ENCODE results near the gene NUPR1. TPM values are rescaled to one million over a fixed set of nuclear protein-coding genes. Genes with fewer than 3 reads are reported as not detected.

The NUPR1 gene
- total and polyA plus RNA-seq, 2 of the 13 experiments (the other 11 are each of a cell fraction or from before 2014, with no cell fraction given), result 18.0 to 25.6 TPM

DNA sequence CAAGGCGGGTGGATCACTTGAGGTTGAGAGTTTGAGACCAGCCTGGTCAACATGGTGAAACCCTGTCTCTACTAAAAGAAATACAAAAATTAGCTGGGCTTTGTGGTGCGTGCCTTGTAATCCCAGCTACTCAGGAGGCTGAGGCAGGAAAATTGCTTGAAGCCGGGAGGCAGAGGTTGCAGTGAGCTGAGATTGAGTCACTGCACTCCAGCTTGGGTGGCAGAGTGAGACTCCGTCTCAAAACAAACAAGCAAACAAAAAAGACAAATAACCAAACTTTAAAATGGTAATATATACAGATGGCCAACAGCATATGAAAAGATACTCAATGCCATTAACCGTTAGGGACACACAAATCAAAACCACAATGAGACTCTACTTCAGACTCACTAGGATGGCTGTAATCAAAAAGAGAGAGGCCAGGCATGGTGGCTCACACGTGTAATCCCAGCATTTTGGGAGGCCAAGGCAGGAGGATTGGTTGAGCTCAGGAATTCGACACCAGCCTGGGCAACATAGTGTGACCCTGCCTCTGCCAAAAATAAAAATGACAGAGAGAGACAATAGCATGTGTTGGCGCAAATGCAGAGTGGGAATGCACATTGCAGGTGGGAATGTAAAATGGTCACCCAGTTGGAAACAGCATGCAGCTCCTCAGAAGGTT lies 36.8 kb upstream of the NUPR1 start:
- ChIA-PET CTCF (ENCODE audit: low intra/inter-chr PET ratio, low total read pairs) (no interaction called here), POLR2A (no interaction called here)
- H3K9ac ChIP-seq (ENCODE audit: insufficient read depth, low read depth, low read length), result no peak overlapping the region
- H3K4me1 ChIP-seq (ENCODE audit: insufficient read depth, low read length), result peaks cover 4% of the 10 kb centered on the region
- H2AFZ ChIP-seq (ENCODE audit: low read length), result no peak overlapping the region
- no peaks in the 10 kb centered on the region for H3K9me3 ChIP-seq (ENCODE audit: low read length)
- no peak overlapping the region for H3K4me2 ChIP-seq (ENCODE audit: low read depth, low read length)
- BruUV-seq (replicated peaks), result no TSS peak
- ATAC-seq, result no peak
- TF ChIP-seq ATAD3A (CRISPR knock-in tag; IDR thresholded peaks at IDR 0.05) (no peak), RNF2 (conservative IDR thresholded peaks at IDR 0.05; ENCODE audit: low read depth) (no peak), ZNF597 (CRISPR knock-in tag; IDR thresholded peaks at IDR 0.05) (no peak), USF2 (IDR thresholded peaks at IDR 0.05; ENCODE audit: low read depth, low read length) (no peak), USF2 (CRISPR knock-in tag; IDR thresholded peaks at IDR 0.05; ENCODE audit: borderline replicate concordance) (no peak), CHD4 (IDR thresholded peaks at IDR 0.05; ENCODE audit: borderline replicate concordance, low read length) (no peak), SRF (IDR thresholded peaks at IDR 0.05; ENCODE audit: low read depth, low read length) (no peak), ZEB1 (IDR thresholded peaks at IDR 0.05; ENCODE audit: insufficient replicate concordance, low read depth) (no peak), ZNF317 (CRISPR knock-in tag; IDR thresholded peaks at IDR 0.05) (no peak), ZNF784 (CRISPR knock-in tag; IDR thresholded peaks at IDR 0.05; ENCODE audit: borderline replicate concordance) (no peak)
- TF ChIP-seq, protein P1, sequence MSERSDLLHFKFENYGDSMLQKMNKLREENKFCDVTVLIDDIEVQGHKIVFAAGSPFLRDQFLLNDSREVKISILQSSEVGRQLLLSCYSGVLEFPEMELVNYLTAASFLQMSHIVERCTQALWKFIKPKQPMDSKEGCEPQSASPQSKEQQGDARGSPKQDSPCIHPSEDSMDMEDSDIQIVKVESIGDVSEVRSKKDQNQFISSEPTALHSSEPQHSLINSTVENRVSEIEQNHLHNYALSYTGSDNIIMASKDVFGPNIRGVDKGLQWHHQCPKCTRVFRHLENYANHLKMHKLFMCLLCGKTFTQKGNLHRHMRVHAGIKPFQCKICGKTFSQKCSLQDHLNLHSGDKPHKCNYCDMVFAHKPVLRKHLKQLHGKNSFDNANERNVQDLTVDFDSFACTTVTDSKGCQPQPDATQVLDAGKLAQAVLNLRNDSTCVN (CRISPR knock-in tag; IDR thresholded peaks at IDR 0.05; ENCODE audit: borderline replicate concordance), result no peak
- no peak overlapping the region for H3K4me3 ChIP-seq (replicated peaks in 1 of 3; ENCODE audit: insufficient read depth in 1 of 3, low read depth in 2 of 3, low read length in 3 of 3)
- no peaks in the 10 kb centered on the region for H4K20me1 ChIP-seq (ENCODE audit: insufficient read depth, low read length)
- WGBS (ENCODE audit: low lambda C conversion rate), result 94% methylated on average over 8 of the region's 8 CpGs
- FAIRE-seq, result no peak
- DNase-seq (ENCODE audit: low spot score), result no peak
- intact Hi-C loops (cut with micrococcal nuclease; ENCODE audit: unreplicated experiment) (no loop called here), in situ Hi-C loops (cut with HindIII; ENCODE audit: extremely low pct_ligation_motif_present, low pct_unique_long_range_greater_than_20kb) (no loop called here)
- H3K79me2 ChIP-seq (ENCODE audit: insufficient read depth, low read length), result no peaks in the 10 kb centered on the region
- peaks cover 2 to 9% of the 10 kb centered on the region in 2 experiments; a peak in 4 of 5 replicates for H3K36me3 ChIP-seq (replicated peaks in 1 of 2; ENCODE audit: control insufficient read depth in 1 of 2, insufficient read depth in 2 of 2, low read length in 2 of 2)
- H3K27ac ChIP-seq (ENCODE audit: extremely low read length, insufficient read depth, low read length), result no peak overlapping the region
- H3K27me3 ChIP-seq (ENCODE audit: control insufficient read depth in 1 of 2, insufficient read depth in 2 of 2, low read length in 2 of 2), result no peaks in the 10 kb centered on the region
